ENCODE results near the gene ZNF746.

ZNF746 gene

GRCh38 chr7:149432121-149432691, 65.4 kb downstream of the ZNF746 start:
- TF ChIP-seq GLIS3 (CRISPR knock-in tag; IDR thresholded peaks at IDR 0.05) (no peak), OSR1 (CRISPR knock-in tag; IDR thresholded peaks at IDR 0.05) (no peak), SNAI2 (CRISPR knock-in tag; IDR thresholded peaks at IDR 0.05) (no peak), BACH2 (CRISPR knock-in tag; IDR thresholded peaks at IDR 0.05; ENCODE audit: borderline replicate concordance) (no peak), ZFP30 (CRISPR knock-in tag; IDR thresholded peaks at IDR 0.05) (no peak), TOX (CRISPR knock-in tag; IDR thresholded peaks at IDR 0.05; ENCODE audit: borderline replicate concordance) (no peak), ZFP3 (CRISPR knock-in tag; IDR thresholded peaks at IDR 0.05) (no peak), ZNF8 (CRISPR knock-in tag; IDR thresholded peaks at IDR 0.05) (no peak)
- TF ChIP-seq, protein P1, sequence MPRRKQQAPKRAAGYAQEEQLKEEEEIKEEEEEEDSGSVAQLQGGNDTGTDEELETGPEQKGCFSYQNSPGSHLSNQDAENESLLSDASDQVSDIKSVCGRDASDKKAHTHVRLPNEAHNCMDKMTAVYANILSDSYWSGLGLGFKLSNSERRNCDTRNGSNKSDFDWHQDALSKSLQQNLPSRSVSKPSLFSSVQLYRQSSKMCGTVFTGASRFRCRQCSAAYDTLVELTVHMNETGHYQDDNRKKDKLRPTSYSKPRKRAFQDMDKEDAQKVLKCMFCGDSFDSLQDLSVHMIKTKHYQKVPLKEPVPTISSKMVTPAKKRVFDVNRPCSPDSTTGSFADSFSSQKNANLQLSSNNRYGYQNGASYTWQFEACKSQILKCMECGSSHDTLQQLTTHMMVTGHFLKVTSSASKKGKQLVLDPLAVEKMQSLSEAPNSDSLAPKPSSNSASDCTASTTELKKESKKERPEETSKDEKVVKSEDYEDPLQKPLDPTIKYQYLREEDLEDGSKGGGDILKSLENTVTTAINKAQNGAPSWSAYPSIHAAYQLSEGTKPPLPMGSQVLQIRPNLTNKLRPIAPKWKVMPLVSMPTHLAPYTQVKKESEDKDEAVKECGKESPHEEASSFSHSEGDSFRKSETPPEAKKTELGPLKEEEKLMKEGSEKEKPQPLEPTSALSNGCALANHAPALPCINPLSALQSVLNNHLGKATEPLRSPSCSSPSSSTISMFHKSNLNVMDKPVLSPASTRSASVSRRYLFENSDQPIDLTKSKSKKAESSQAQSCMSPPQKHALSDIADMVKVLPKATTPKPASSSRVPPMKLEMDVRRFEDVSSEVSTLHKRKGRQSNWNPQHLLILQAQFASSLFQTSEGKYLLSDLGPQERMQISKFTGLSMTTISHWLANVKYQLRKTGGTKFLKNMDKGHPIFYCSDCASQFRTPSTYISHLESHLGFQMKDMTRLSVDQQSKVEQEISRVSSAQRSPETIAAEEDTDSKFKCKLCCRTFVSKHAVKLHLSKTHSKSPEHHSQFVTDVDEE (CRISPR knock-in tag; IDR thresholded peaks at IDR 0.05): no peak
- TF ChIP-seq, protein P2, sequence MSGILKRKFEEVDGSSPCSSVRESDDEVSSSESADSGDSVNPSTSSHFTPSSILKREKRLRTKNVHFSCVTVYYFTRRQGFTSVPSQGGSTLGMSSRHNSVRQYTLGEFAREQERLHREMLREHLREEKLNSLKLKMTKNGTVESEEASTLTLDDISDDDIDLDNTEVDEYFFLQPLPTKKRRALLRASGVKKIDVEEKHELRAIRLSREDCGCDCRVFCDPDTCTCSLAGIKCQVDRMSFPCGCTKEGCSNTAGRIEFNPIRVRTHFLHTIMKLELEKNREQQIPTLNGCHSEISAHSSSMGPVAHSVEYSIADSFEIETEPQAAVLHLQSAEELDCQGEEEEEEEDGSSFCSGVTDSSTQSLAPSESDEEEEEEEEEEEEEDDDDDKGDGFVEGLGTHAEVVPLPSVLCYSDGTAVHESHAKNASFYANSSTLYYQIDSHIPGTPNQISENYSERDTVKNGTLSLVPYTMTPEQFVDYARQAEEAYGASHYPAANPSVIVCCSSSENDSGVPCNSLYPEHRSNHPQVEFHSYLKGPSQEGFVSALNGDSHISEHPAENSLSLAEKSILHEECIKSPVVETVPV (CRISPR knock-in tag; IDR thresholded peaks at IDR 0.05): no peak
- TF ChIP-seq, protein P3, sequence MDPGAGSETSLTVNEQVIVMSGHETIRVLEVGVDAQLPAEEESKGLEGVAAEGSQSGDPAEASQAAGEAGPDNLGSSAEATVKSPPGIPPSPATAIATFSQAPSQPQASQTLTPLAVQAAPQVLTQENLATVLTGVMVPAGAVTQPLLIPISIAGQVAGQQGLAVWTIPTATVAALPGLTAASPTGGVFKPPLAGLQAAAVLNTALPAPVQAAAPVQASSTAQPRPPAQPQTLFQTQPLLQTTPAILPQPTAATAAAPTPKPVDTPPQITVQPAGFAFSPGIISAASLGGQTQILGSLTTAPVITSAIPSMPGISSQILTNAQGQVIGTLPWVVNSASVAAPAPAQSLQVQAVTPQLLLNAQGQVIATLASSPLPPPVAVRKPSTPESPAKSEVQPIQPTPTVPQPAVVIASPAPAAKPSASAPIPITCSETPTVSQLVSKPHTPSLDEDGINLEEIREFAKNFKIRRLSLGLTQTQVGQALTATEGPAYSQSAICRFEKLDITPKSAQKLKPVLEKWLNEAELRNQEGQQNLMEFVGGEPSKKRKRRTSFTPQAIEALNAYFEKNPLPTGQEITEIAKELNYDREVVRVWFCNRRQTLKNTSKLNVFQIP (CRISPR knock-in tag; IDR thresholded peaks at IDR 0.05; ENCODE audit: borderline replicate concordance, low read depth): no peak
- no peak for ATAC-seq

GRCh38 chr7:149431486-149432120, 66.0 kb downstream of the ZNF746 start:
- ATAC-seq: no peak
- TF ChIP-seq ARNTL (CRISPR knock-in tag; IDR thresholded peaks at IDR 0.05; ENCODE audit: borderline replicate concordance, low read depth): no peak

GRCh38 chr7:149430192-149430591, 67.4 kb downstream of the ZNF746 start:
- no peak for TF ChIP-seq ZC3H10 (CRISPR knock-in tag; IDR thresholded peaks at IDR 0.05)
- no peak for TF ChIP-seq ARNTL (CRISPR knock-in tag; IDR thresholded peaks at IDR 0.05; ENCODE audit: borderline replicate concordance, low read depth)
- TF ChIP-seq TOX (CRISPR knock-in tag; IDR thresholded peaks at IDR 0.05; ENCODE audit: borderline replicate concordance): no peak
- TF ChIP-seq, protein P2 (CRISPR knock-in tag; IDR thresholded peaks at IDR 0.05): no peak
- no peak for TF ChIP-seq OSR1 (CRISPR knock-in tag; IDR thresholded peaks at IDR 0.05)
- no peak for TF ChIP-seq TCF4 (CRISPR knock-in tag; IDR thresholded peaks at IDR 0.05; ENCODE audit: borderline replicate concordance)
- no peak for TF ChIP-seq ZFP3 (CRISPR knock-in tag; IDR thresholded peaks at IDR 0.05)
- no peak for TF ChIP-seq RARB (CRISPR knock-in tag; IDR thresholded peaks at IDR 0.05)
- no peak for TF ChIP-seq PPARA (CRISPR knock-in tag; IDR thresholded peaks at IDR 0.05; ENCODE audit: borderline replicate concordance)
- TF ChIP-seq CREB5 (CRISPR knock-in tag; IDR thresholded peaks at IDR 0.05; ENCODE audit: low read depth): no peak
- no peak for TF ChIP-seq CSDC2 (CRISPR knock-in tag; IDR thresholded peaks at IDR 0.05)
- TF ChIP-seq, protein P1 (CRISPR knock-in tag; IDR thresholded peaks at IDR 0.05): no peak
- TF ChIP-seq BACH2 (CRISPR knock-in tag; IDR thresholded peaks at IDR 0.05; ENCODE audit: borderline replicate concordance): no peak
- TF ChIP-seq GLIS3 (CRISPR knock-in tag; IDR thresholded peaks at IDR 0.05): no peak
- no peak for TF ChIP-seq ZFP30 (CRISPR knock-in tag; IDR thresholded peaks at IDR 0.05)
- no peak for ATAC-seq

All from SK-N-SH treated with all-trans-retinoic acid at 6 μM for 48 hours (cell line).